Measurements from ENCODE around the gene TMEM42.
"Not testable (repeated sequence)": the region's sequence is repeated elsewhere in the genome, so short reads cannot be mapped to it uniquely, and the experiment has no call there.

The TMEM42 gene

DNA sequence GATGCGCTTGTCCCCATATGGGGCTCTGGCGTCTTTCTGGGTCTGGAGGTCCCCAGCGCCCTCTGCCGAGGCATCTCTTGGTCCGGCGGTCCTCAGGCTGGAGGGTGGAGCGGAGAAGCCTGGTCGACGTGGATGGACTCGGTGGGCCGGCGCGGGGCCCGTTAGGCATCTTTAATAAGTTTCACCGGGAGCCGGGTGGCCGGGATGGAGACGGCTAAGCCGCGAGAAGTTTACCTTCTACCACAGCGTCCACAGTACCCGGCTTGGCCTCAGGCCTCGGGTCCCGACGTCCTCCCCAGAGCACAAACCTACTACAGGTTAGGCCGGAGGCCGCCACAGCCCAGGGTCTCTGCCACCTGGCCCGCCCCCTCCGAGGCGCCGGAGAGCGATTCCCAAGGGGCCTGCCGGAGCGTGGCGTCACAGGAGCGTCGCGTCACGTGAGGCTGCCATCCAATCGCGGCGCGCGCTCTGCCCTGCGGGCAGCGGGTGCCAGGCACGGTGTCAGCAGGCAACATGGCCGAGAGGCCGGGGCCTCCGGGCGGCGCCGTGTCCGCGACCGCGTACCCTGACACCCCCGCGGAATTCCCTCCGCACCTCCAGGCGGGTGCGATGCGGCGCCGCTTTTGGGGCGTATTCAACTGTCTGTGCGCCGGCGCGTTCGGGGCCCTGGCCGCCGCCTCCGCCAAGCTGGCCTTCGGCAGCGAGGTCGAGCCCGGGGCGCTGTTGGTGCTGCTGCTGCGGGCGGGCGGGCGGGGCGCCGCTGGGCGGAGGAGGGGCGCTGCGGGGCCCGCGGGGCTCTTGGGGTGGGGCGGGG is at the start of gene TMEM42:
Gene TMEM42 (plus strand): TSS at position 501 of the 814 bp plus-strand sequence. CDS start 13 bp downstream, at position 514.
- DNase-seq = peak; percentile 89

DNA sequence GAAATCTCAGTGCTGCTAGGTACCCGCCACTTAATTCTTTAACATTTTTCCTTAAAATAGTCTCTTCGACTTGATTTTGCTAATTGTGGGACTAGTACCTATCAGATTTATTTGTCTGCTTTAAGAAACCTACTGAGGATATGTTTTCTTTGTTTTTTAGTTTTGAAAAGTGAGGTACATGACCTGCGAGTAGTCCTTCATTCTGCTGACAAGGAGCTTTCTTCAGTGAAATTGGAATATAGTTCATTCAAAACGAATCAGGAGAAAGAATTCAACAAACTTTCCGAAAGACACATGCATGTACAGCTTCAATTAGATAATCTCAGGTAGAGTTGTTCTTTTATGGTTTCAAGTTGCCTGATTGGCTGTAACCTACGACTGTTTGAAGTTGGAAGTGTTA is 47.0 kb upstream of the TMEM42 start:
- no peak for DNase-seq

DNA sequence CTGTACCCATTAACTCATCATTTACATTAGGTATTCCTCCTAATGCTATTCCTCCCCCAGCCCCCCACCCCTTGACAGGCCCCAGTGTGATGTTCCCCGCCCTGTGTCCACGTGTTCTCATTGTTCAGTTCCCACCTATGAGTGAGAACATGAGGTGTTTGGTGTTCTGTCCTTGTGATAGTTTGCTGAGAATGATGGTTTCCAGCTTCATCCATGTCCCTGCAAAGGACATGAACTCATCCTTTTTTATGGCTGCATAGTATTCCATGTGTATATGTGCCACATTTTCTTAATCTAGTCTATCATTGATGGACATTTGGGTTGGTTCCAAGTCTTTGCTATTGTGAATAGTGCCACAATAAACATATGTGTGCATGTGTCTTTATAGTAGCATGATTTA is 45.4 kb upstream of the TMEM42 start:
- DNase-seq = not testable (repeated sequence)

DNA sequence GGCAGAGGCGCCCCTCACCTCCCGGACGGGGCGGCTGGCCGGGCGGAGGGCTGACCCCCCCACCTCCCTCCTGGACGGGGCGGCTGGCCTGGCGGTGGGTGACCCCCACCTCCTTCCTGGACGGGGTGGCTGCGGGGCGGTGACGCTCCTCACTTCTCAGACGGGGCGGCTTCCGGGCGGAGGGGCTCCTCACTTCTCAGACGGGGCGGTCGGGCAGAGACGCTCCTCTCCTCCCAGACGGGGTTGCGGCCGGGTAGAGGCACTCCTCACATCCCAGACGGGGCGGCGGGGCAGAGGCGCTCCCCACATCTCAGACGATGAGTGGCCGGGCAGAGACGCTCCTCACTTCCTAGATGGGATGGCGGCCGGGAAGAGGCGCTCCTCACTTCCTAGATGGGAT is 40.5 kb upstream of the TMEM42 start:
- not testable (repeated sequence) for DNase-seq

DNA sequence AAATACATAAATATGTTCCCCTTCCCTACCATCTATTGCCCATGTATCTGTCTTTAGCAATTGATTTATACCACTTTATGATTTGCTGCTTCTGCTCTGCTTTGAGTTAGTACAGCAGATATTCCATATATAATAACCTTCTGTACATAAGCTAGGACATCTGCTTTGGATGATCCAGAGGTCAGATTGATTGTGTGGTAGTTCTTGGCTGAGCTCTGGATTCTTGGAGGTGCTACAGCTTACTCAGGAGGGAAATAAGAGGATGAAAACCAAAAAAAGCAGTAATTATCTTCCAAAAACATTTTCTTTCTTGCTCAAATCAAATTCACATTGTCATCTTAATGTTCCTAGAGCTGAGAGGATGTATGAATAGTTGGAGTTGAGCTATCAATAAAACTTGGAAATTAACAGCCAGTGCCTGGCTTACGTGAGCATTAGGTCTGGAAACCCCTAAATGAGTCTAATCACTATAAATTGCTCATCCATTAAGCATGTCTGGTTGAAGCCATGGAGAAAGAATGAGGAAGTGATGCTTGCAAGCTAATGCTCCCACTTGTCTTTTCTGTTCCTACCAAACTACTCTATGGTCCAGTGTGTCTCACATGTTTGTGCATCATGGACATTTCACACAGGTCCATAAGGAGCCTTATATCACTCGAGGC is 36.3 kb upstream of the TMEM42 start:
- DNase-seq = no peak

DNA sequence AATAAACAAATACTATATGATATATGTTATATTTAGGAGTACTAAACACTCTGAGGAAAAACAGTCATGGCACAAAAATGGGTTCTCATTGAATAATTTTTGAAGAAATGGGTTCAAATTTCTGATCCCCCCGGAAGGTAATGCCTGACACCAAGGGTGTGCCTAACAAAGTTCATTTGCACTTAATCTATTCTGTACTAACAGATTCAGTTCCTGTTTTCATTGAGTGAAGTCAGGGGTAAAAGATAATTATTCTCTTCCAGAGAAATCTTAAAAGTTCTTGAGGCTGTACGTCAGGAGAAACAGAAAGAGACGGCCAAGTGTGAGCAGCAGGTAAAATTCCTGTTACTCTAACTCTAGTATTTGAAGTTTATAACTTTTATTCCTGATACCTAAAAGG is 34.5 kb upstream of the TMEM42 start:
- DNase-seq = no peak

DNA sequence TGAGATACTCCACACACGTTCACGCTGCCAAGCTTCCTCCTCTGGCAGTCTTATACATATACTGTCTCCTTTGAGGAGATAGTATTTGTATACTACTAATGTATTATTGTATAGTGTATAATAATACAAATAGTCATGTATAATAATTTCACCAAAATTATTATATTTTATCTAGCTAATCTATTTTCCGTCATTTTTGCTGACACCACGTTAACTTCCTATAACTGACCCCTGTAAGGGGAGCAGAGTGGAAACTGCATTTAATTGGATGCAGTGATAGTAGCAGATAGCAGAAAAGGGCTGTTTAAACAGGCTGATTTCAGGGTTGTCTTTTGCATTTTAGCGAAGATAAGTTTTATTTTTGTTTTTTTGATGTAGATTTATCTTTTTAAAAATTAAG is 30.5 kb upstream of the TMEM42 start:
- DNase-seq = no peak

DNA sequence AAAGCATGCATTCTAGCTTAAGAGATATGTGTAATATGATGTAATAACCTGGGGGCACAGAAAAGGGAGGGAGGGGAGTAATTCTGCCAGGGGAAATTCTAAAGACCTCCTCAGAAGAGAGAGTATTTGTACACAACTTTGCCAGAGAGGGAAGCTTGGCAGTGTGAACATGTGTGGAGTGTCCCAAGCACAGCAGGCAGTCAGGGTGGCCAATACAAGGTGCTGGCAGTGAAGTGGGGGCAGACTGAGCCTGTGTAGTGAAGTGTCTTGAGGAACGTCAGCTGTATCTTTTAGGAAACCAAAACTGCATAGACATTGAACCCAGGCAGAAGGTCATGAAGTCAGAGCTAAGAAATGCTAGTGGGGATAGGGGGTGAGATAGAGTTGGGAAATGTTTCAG is 29.7 kb upstream of the TMEM42 start:
- no peak for DNase-seq

DNA sequence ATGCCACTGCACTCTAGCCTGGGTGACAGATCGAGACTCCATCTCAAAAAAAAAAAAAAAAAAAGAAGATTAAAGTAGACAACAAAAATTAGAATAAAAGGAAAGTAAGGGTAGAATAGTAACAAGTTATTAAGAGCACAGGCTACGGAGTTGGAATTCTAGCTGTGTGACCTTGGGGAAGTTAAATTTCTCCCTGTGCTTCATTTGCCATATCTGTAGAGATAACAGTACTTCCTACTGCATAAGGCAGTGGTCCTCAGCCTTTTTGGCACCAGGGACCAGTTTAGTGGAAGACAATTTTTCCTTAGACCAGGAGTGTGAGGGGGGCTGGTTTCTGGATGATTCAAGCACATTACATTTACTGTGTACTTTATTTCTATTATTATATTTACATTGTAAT is 28.7 kb upstream of the TMEM42 start:
- no peak for DNase-seq

DNA sequence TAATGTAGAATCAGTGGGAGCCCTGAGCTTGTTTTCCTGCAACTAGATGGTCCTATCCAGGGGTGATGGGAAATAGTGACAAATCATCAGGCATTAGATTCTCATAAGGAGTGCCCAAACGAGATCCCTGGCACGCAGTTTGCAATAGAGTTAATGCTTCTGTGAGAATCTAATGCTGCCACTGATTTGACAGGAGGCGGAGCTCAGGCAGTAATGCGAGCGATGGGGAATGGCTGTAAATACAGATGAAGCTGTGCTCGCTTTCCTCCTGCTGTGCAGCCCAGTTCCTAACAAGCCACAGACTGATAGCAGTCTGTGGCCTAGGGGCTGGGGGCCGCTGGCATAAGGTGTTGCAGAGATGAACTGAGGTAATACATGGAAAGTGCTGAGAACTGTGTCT is 28.3 kb upstream of the TMEM42 start:
- DNase-seq = no peak

DNA sequence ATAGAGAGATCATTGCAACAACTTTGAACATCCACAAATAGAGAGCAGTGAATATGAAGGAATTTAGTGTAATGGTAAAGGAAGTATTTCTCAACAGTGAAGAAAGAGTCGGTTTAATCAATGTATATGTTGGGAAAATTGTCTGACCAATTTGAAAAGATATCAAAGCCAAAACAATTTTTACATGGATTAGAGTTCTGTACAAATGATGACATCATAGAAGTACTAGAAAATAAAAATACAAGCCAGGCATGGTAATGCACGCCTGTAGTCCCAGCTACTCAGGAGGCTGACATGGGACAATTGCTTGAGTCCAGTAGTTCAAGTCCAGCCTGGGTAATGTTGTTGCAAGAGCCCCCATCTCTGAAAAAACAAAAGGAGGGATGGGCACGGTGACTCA is 26.0 kb upstream of the TMEM42 start:
- no peak for DNase-seq

DNA sequence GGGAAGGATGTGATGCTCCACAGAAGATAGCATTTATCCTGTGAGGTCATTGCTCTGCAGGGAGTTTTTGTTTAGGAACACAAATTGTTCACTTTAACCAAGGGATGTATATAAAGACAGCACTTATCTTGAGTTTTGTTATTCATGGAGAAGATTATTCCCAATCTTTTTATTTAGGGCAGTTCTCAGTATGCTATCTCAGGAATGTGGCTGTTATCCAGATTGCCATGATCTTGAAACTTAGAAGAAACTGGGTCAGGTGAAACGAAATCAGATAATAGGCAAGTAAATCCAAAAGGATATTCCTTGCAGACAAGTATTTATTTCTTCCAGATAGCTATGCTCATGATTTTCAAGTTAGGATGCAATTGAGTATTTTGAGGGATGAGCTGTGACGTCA is 19.3 kb upstream of the TMEM42 start:
- no peak for DNase-seq

DNA sequence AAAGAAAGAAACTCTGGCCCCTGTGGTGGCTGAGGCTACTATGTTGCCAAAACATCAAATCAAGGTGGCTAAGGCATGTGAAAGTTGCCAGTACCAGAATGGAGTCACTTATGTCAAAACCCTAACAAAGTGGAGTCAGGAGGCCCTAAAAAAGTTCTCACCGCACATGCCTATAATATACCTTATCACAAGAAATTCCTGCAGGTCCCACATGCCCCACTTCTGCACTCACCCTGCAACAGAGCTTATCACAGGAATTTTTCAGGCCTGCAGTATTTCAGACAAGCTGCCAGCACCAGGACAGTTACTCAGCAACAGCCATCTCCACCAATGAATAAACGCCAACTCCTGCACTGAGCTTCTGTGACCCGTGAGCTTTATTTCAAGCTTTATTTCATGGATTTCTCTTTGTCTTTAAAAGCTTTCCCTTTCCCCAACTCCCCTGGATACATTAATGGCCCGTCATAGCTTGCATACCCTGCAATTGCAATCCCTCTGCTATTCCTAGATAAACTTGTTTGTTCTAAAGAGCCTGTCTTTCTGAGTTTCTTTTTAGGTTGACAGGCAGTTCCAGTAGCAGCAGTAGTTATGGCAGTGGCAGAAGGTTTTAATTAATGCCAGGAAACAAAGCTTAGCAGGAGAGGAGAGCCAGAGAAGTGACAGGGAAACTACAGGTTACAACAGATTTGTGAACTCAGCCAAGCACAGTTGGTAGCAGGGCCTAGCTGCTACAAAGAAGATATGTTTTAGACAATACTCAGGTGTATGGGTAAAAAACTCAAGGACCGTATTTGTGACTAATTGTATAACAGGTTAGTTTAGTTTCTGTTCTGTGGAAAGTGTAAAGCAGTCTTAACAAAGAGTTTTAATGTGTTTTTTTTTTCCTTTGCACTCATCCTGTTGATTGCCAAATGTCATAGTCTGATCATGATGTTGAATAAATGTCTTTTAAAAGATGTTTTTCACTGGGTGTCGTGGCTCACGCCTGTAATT is 15.9 kb upstream of the TMEM42 start:
- DNase-seq = no peak

DNA sequence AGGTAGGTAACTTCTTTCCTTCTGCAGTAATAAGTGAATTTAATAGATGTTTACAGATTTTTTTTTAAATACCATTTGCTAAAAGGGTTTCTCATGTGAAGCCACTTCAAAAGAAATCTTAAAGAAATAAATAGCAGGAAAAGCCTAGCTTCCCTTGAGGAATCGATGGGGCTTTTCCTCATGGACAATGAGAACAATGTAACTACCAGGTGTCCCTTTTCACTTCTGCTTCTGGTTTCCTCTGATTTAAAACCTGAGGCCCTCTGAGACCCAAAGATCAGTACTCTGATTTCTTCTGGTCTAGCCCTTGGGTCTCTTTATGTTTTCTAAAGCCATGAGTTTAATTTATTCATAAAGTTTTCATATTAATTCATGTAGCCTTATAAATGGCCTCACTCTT is 13.1 kb upstream of the TMEM42 start:
- no peak for DNase-seq

DNA sequence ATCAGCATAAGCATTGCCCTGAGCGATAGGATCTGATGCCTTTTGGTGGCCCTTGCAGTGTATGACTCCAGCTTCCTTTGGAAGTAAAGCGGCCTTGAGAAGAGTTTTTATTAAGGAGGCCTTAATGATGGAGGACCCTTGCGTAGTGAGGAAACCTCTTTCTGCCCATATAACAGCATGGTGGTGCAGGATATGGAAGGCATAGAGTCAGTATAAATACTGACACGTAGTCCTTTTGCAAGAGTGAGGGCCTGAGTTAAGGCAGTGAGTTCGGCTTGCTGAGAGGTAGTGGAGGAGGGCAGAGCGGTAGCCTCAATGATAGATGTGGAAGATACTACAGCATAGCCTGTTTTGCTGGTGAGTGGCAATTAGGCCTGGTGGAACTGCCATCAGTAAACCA is 5.0 kb upstream of the TMEM42 start:
- DNase-seq = not testable (repeated sequence)

DNA sequence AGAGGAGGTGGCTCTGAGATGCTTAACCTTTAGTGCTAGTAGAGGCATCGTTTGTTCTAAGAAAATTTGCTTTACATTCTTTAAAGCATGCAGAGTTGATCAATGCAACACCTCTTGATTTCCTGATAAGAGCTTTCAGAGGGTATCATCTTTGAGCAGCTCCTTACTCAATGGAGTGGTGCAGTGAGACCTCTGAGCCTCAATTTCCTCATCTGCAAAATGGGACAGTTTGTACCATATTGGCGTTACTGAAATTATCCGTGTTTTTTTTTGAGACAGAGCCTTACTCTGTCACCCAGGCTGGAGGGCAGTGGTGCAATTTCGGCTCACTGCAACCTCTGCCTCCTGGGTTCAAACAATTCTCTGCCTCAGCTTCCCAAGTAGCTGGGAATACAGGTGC is 1.6 kb upstream of the TMEM42 start:
- DNase-seq = no peak

DNA sequence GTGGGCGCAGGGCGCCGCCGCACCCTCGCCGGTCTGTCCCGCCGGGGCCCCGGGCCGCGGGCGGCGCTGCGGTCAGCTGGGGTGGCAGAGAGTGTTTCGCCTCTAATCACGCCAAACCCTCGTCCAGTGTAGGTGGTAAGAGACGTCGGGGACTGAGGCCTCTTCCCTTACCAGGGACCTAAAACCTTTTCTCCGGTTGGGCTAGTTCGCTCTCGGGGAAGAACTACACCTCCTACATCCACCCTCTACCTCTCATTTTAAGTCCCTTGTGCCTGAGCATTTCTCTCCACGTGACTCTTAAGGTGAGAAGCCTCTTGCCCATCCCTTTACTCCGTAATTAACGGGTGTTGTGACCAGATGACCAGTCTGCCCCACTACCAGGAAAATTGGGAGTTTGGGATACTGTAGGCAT is 520 bp downstream of the TMEM42 start:
- DNase-seq = no peak

DNA sequence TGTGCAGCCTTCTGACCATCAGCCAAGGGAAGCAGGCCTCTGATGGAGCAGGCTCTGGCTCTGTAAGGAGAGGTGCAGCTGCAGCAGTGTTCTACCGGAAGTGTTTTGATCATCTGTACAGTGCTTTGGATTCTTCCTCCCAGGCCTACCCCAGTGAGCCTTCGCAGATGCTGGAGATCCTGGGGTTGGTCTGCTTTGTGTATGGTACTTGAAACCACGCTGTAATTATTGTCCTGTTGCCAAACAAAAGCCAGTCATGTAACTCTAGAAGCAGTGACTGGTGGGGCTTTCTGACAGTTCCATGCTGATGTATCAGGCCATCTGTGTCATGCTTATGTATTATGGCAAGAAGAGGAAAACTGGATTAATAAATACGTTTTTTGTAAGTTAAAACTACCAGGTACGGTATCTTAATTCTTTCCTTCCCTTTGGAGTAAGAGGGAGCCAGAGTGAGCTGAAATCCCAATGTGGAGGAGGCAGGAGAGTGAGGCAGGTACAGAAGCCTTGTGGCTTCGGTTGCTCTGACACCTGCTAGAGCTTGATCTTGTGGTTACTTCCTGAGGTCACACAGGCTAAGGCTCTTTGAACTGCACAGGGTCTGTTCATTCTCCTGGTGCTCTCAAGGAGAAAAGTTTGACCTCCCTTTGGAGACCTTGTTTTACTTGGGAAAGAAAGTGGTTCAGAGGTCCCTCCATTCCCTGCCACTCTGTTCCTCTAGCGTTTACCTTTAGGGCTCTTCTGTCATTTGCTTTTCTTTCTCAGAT is 3.7 kb downstream of the TMEM42 start:
- no peak for DNase-seq

DNA sequence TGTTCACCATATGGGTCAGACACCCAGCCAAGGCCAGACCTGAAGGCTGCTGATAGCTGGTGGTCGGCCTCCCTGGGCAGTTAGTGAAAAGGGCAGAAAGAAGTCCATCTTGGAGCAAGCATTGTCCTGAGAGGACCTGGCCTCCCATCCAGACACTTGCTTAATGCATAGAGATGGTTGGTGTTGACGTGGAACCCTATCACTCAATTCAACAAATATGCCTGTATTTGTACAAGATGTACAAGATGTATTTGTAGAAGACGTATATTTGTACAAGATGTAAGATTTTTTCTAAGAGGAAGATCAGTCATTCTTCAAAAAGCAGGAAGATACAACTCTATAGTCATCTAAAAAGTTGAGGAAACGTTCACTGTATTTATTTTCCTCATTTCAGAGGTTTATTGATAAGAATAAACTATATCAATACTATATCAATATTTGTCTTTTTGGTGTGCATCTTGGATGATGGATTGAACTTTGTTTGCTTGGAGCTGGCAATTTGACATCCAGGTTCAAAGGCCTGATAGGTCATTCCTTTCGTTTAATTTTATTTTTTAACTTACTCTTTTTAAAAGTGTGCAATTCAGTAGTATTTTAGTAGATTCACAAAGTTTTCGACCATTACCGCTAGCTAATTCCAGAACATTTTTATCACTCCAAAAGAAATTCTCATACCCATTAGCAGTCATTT is 5.9 kb downstream of the TMEM42 start:
- no peak for DNase-seq

DNA sequence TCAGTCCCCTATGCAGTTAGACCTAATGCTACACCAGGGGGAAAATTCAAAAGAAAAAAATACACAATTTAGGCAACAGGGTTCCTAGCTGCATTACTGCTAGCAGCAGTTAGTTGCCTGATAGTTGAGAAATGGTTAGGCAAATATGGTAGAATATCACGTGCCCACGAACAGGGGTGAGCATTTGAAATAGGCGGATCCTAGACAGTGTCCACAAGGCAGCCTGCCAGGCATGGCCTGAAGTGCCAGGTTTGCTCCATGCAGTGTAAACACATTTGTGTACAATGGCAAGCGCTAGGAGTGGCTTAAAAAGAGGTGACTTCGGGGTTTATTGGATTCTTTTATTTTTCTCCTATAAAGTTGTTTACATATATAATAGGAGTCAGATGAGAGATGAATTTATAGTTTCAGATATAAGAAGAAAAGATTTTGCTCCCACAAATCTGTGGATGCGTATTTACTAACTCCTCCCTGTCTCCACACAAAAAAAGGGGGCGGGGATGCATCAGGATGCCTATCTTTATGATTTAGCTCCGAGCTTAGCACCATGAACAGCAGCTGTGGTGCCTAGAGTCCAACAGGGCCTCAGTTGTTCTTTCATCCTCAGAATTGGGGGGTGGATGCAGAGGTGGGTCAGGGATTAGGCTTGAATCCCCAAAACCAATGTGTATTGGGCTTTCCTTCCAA is 8.8 kb downstream of the TMEM42 start:
- DNase-seq = no peak

DNA sequence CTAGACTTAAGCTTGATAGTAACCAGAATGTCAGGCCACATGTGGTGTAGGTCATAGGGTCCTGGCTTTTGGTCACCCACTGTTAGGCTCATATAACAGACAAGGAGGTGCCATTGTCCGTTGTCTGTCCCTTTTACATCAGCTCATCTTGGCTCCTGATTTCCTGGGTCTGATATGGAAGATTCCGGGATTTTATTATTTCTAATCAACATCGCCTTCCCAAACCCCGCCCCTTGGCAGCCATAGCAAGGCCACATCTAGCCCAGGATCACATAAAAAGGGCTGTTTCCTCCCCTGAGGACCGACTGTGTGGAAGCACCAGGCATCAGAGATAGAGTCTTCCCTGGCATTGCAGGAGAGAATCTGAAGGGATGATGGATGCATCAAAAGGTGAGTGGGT is 12.6 kb downstream of the TMEM42 start, which contains the start of gene TGM4:
Gene TGM4 (plus strand): TSS at position 301 of the 400 bp plus-strand sequence. CDS start 71 bp downstream, at position 372.
- no peak for DNase-seq

Measured in activated T-cell treated with anti-CD3 and anti-CD28 coated beads, Interleukin-2, amount 50 U/mL, for 1 hour (primary cell).